GM12878 (cell line): Measurements from ENCODE around the gene BORCS5. TPM values are rescaled to one million over a fixed set of nuclear protein-coding genes. Genes with fewer than 3 reads are reported as not detected.

Source experiments
- ATAC-seq: fragments of 200-7000 bp; cut with Tn5 transposase; 3 replicates; pipeline ENCODE4 v1.9.1; 2020; ENCODE audit warnings: mild to moderate bottlenecking, moderate library complexity
- BruUV-seq: library from RNA; stranded (reverse); fragments of 400-500 nt; replicated peaks from 2 replicates; lab custom pipeline; 2021; lab: Mats Ljungman, UMichigan
- CTCF ChIA-PET: fragments of 300-600 bp; sonication (Branson Sonifier 250); formaldehyde crosslinking; extraction: SDS; loops from one replicate; lab custom pipeline; 2021; ENCODE audit warnings: inconsistent platforms; lab: Yijun Ruan, JAX
- POLR2A ChIA-PET: fragments of 350-600 bp; formaldehyde crosslinking; extraction: SDS; loops from one replicate; lab custom pipeline; 2021; ENCODE audit warnings: inconsistent platforms; lab: Charles Lee
- RAD21 ChIA-PET: fragments of 300-600 bp; sonication (Branson Sonifier 250); formaldehyde crosslinking; loops from one replicate; lab custom pipeline; 2023; ENCODE audit warnings: antibody characterized with exemption; ENCODE audit not compliant: unreplicated experiment; lab: Charles Lee
- SMC1A ChIA-PET: fragments of 300-600 bp; sonication (Branson Sonifier 250); formaldehyde crosslinking; loops from one replicate; lab custom pipeline; 2023; ENCODE audit not compliant: unreplicated experiment, uncharacterized antibody; lab: Charles Lee
- DNase-seq: peaks from one replicate; pipeline ENCODE4 v3.0.0-alpha.2; 2011; ENCODE audit warnings: low read depth, low spot score
- FAIRE-seq: peaks from 3 replicates; lab custom pipeline; 2011; peaks lifted over from hg19 to GRCh38; lab: Jason Lieb, UNC
- H2AFZ ChIP-seq: 2 replicates; pipeline ENCODE4 v1.6.0; 2011; ENCODE audit warnings: low read depth, low read length, control low read depth; ENCODE audit not compliant: control insufficient read depth
- H3K27ac ChIP-seq: 2 replicates; pipeline ENCODE4 v1.5.1; 2011; ENCODE audit warnings: control low read depth; ENCODE audit not compliant: control insufficient read depth, insufficient read depth
- H3K27me3 ChIP-seq, 2 experiments: replicated peaks in 1 of 2; 2 replicates each; pipeline versions ENCODE4 v1.6.0 to v1.6.1; 2011; ENCODE audit warnings: low read length in 1 of 2; ENCODE audit not compliant: control insufficient read depth in 2 of 2, insufficient read depth in 2 of 2
- H3K36me3 ChIP-seq, 2 experiments: 2 replicates each; pipeline ENCODE4 v1.5.1; 2011; ENCODE audit warnings: low read length in 1 of 2; ENCODE audit not compliant: control insufficient read depth in 2 of 2, insufficient read depth in 2 of 2
- H3K4me1 ChIP-seq: 2 replicates; pipeline ENCODE4 v1.6.1; 2011; ENCODE audit warnings: mild to moderate bottlenecking, low read length, moderate library complexity, mixed read lengths; ENCODE audit not compliant: control insufficient read depth, insufficient read depth
- H3K4me2 ChIP-seq: 2 replicates; pipeline ENCODE4 v1.6.0; 2011; ENCODE audit warnings: control low read depth; ENCODE audit not compliant: control insufficient read depth, insufficient read depth
- H3K4me3 ChIP-seq: fragments of 200-600 bp; sonication (generic); 2 replicates; pipeline ENCODE4 v1.5.1; 2016
- H3K79me2 ChIP-seq: 2 replicates; pipeline ENCODE4 v1.6.0; 2011; ENCODE audit warnings: low read length; ENCODE audit not compliant: control insufficient read depth, insufficient read depth
- H3K9ac ChIP-seq: 2 replicates; pipeline ENCODE4 v1.8.0; 2011; ENCODE audit warnings: low read length, control low read depth, mixed read lengths; ENCODE audit not compliant: control insufficient read depth, insufficient read depth
- H3K9me3 ChIP-seq: replicated peaks from 3 replicates; pipeline ENCODE4 v1.5.1; 2011; ENCODE audit warnings: mild to moderate bottlenecking, low read length; ENCODE audit not compliant: control insufficient read depth, insufficient read depth
- H4K20me1 ChIP-seq: 2 replicates; pipeline ENCODE4 v1.6.0; 2011; ENCODE audit not compliant: control insufficient read depth, insufficient read depth
- BHLHE40 ChIP-seq, 2 experiments: fragments of 450-650 bp in 1 of 2; IDR thresholded peaks; 2 replicates each; pipeline ENCODE4 v1.6.1; 2011 to 2017; ENCODE audit warnings: low read depth in 2 of 2, borderline replicate concordance in 1 of 2, improper control_type of control experiment in 1 of 2, low read length in 1 of 2, mild to moderate bottlenecking in 1 of 2
- EED ChIP-seq: sonication (generic); IDR thresholded peaks from 2 replicates; pipeline ENCODE4 v1.6.1; 2016; ENCODE audit warnings: antibody characterized with exemption, low read depth
- EP300 ChIP-seq, 2 experiments: fragments of 150-350 bp in 1 of 2; IDR thresholded peaks; 2 replicates each; pipeline ENCODE4 v1.6.1; 2011 to 2012; ENCODE audit warnings: low read depth in 2 of 2, low read length in 2 of 2, borderline replicate concordance in 1 of 2, improper control_type of control experiment in 1 of 2, inconsistent platforms in 1 of 2; ENCODE audit not compliant: control insufficient read depth in 1 of 2
- FOXM1 ChIP-seq: IDR thresholded peaks from 2 replicates; pipeline ENCODE4 v1.6.1; 2012; ENCODE audit warnings: low read depth, mild to moderate bottlenecking, inconsistent platforms, low read length, moderate library complexity
- LARP7 ChIP-seq: fragments of 450-650 bp; IDR thresholded peaks from 2 replicates; pipeline ENCODE4 v1.6.1; 2017; ENCODE audit warnings: mild to moderate bottlenecking
- MTA2 ChIP-seq: fragments of 450-650 bp; IDR thresholded peaks from 2 replicates; pipeline ENCODE4 v1.6.1; 2016; ENCODE audit warnings: low read depth, mild to moderate bottlenecking, moderate library complexity
- MYC ChIP-seq: IDR thresholded peaks from 2 replicates; pipeline ENCODE4 v1.6.1; 2011; ENCODE audit warnings: mild to moderate bottlenecking, low read length, moderate library complexity, inconsistent platforms; ENCODE audit not compliant: insufficient read depth, insufficient replicate concordance, insufficient read length, severe bottlenecking
- RELB ChIP-seq: fragments of 450-650 bp; IDR thresholded peaks from 2 replicates; pipeline ENCODE4 v1.6.1; 2017; ENCODE audit warnings: low read depth, mild to moderate bottlenecking, moderate library complexity
- SMC3 ChIP-seq: IDR thresholded peaks from 2 replicates; pipeline ENCODE4 v1.6.1; 2011; ENCODE audit warnings: low read length, improper control_type of control experiment, borderline replicate concordance
- SUPT20H ChIP-seq: IDR thresholded peaks from 2 replicates; pipeline ENCODE4 v1.6.1; 2011; ENCODE audit warnings: low read depth, mild to moderate bottlenecking, low read length, moderate library complexity, borderline replicate concordance; ENCODE audit not compliant: control insufficient read depth
- TBL1XR1 ChIP-seq: IDR thresholded peaks from 2 replicates; pipeline ENCODE4 v1.6.1; 2012; ENCODE audit warnings: low read depth, low read length, improper control_type of control experiment
- ZNF384 ChIP-seq: IDR thresholded peaks from 2 replicates; pipeline ENCODE4 v1.6.1; 2012; ENCODE audit warnings: low read depth, mild to moderate bottlenecking, low read length, improper control_type of control experiment, borderline replicate concordance
- ZNF687 ChIP-seq: fragments of 450-650 bp; IDR thresholded peaks from 2 replicates; pipeline ENCODE4 v1.6.1; 2017; ENCODE audit warnings: mild to moderate bottlenecking, moderate library complexity
- WGBS: methylation state at CpG from one replicate; pipeline ENCODE4 v1.1.6; 2016; ENCODE audit warnings: low lambda C conversion rate; ENCODE audit not compliant: insufficient replicate concordance, insufficient coverage; ENCODE audit errors: missing lambda C conversion rate; 5-methylcytosine and 5-hydroxymethylcytosine counted together
- in situ Hi-C: fragments of 300-500 bp; cut with MboI; formaldehyde crosslinking; loops from 9 replicates; pipeline ENCODE4 v1.14.3; 2018; ENCODE audit warnings: mixed read lengths
- intact Hi-C: fragments of 100-400 bp; cut with micrococcal nuclease; formaldehyde crosslinking; loops from one replicate; pipeline ENCODE4 v1.14.2; 2022; ENCODE audit not compliant: unreplicated experiment
- polyA plus RNA-seq, 11 experiments: library from polyadenylated mRNA; depleted of rRNA in 4 of 11; unstranded in 6 of 11; stranded (reverse) in 5 of 11; fragments of >200 nt; fragmentation: Nextera tagmentation in 4 of 11; fragmentation: Illumina TruSeq in 1 of 11; extraction: Ambion mirVana in 4 of 11; extraction: Trizol in 1 of 11; gene quantifications; 1 replicate in 1 of 11; 2 replicates in 10 of 11; pipeline versions ENCODE4 v1.2.1 to v1.2.3, GENCODE V29; 2011 to 2016; ENCODE audit warnings: inconsistent platforms in 2 of 11, missing spikeins in 2 of 11, low read depth in 1 of 11
- total RNA-seq, 4 experiments: library from RNA; depleted of rRNA in 3 of 4; stranded (reverse); fragments of >200 nt in 3 of 4; fragmentation: Illumina TruSeq in 1 of 4; extraction: Trizol in 1 of 4; gene quantifications; 2 replicates each; pipeline versions ENCODE4 v1.2.1 to v1.2.3, GENCODE V29; 2013 to 2021

BORCS5 gene
- total and polyA plus RNA-seq, 10 of the 15 experiments (the other 5 are each of a cell fraction or from before 2014, with no cell fraction given), result 1.4 to 39.7 (median 16.1) TPM

- no peaks in the 10 kb centered on the region for H3K36me3 ChIP-seq
- peak overlapping the region; percentile 71 for H3K4me3 ChIP-seq
- peak overlapping the region; percentile 97 for H3K27ac ChIP-seq
- DNase-seq (no peak), FAIRE-seq (peak; percentile 76), ATAC-seq (peak; percentile 53)
- ChIA-PET CTCF (interaction anchor here (0.6 to 2.8 kb wide), 31 partner anchors 9 to 812 kb away, joined by 3 to 32 read pairs (median 4); no protein-coding TSS in a partner anchor), SMC1A (interaction anchor here (0.6 to 3.6 kb wide), 43 partner anchors 9 to 800 kb away, joined by 3 to 27 read pairs (median 4); partner anchors contain the start of gene DUSP16), RAD21 (interaction anchor here (0.7 to 4.0 kb wide), 36 partner anchors 10 to 778 kb away, joined by 3 to 29 read pairs (median 4); partner anchors contain the start of genes CREBL2 and DUSP16), POLR2A (interaction anchor here (0.5 to 3.6 kb wide), 25 partner anchors 9 to 792 kb away, joined by 3 to 23 read pairs (median 5); partner anchors contain the start of gene CREBL2)
- peak overlapping the region; percentile 14 for H3K4me2 ChIP-seq
- H3K9me3 ChIP-seq, result no peaks in the 10 kb centered on the region
- intact Hi-C loops (loop anchor here (5.0 kb wide), 2 partner anchors 339 to 359 kb away; partner anchors contain the start of genes CDKN1B and GPR19), in situ Hi-C loops (no loop called here)
- H3K79me2 ChIP-seq, result peaks cover 34% of the 10 kb centered on the region
- H3K27me3 ChIP-seq, result no peaks in the 10 kb centered on the region
- WGBS, result under 1% methylated on average over 10 of the region's 10 CpGs
- H3K4me1 ChIP-seq, result no peaks in the 10 kb centered on the region
- no peaks in the 10 kb centered on the region for H4K20me1 ChIP-seq
- TSS peak; percentile 66 for BruUV-seq
- peak overlapping the region; percentile 74 for H2AFZ ChIP-seq
- peak overlapping the region; percentile 95 for H3K9ac ChIP-seq
- TF ChIP-seq FOXM1 (0 out of 2 replicates have a peak, but pooled peaks have one; percentile 16), BHLHE40 (IDR thresholded peaks at IDR 0.05; ENCODE audit: borderline replicate concordance in 1 of 2, low read depth in 2 of 2, low read length in 1 of 2) (0 out of 4 replicates have a peak, but pooled peaks of 1 of the 2 experiments have one; percentile 4), LARP7 (0 out of 2 replicates have a peak, but pooled peaks have one; percentile 43), ZNF384 (0 out of 2 replicates have a peak, but pooled peaks have one; percentile 10), SMC3 (0 out of 2 replicates have a peak, but pooled peaks have one; percentile 4), EED (no peak), MTA2 (peak; percentile 14; the same call in 1 of the 2 replicates), TBL1XR1 (no peak), ZNF687 (peak; percentile 68; the same call in 1 of the 2 replicates), MYC (no peak), RELB (peak; percentile 39; the same call in 1 of the 2 replicates), SUPT20H (no peak), EP300 (IDR thresholded peaks at IDR 0.05; ENCODE audit: borderline replicate concordance in 1 of 2, control insufficient read depth in 1 of 2, low read depth in 2 of 2, low read length in 2 of 2) (0 out of 4 replicates have a peak, but pooled peaks of 1 of the 2 experiments have one; percentile 19)
Measured at GRCh38 chr12:12357719-12358461, 1.0 kb downstream of the BORCS5 start.
